ENCODE data around the gene CYBRD1. TPM values are rescaled to one million over a fixed set of nuclear protein-coding genes. Genes with fewer than 3 reads are reported as not detected.

CYBRD1 gene
- polyA plus RNA-seq, 1 experiment, result 308 TPM

GRCh38 chr2:171515672-171516298 is 6.5 kb upstream of the CYBRD1 start:
- Histone ChIP-seq H3K4me3 (ENCODE audit: low read depth, low read length) (no peak overlapping the region), H3K36me3 (ENCODE audit: control insufficient read depth, insufficient read depth, low read length) (no peaks in the 10 kb centered on the region), H3K27me3 (ENCODE audit: control insufficient read depth, insufficient read depth, low read length) (no peaks in the 10 kb centered on the region)
- DNase-seq (ENCODE audit: low read depth), result no peak
- POLR2A ChIA-PET, result no interaction called here
- CTCF ChIA-PET, result interaction anchor here (0.6 kb wide), 1 partner anchor 1692 kb away, joined by 3 read pairs; no protein-coding TSS in a partner anchor
- no peak for TF ChIP-seq CTCF (IDR thresholded peaks at IDR 0.05; ENCODE audit: insufficient read depth, low read depth, low read length)

DNA sequence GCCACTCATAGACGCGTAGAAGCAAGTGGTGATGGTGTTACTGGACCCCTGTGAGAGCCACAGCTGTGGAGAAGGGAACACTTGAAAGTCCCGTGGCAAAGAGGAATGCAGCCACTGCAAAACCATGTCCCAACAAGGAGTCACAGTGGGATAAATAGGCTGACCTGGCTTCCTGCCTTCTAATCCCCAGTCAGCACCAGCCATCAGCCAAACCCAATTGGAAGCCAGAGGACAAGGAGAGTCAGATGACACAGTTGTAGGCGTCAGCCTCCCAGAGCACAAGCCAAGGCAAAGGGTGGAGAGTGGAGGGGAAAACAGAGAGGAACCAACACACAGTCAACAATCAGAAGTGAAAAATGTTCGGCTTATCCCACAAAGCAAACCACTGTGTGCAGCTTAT is 5.5 kb upstream of the CYBRD1 start:
- ChIA-PET CTCF (interaction anchor here (0.6 to 1.5 kb wide), 2 partner anchors 178 to 550 kb away, joined by 3 read pairs; no protein-coding TSS in a partner anchor), POLR2A (interaction anchor here (0.7 kb wide), 1 partner anchor 34 kb away, joined by 18 read pairs; no protein-coding TSS in a partner anchor)
- no peak for TF ChIP-seq CTCF (IDR thresholded peaks at IDR 0.05; ENCODE audit: insufficient read depth, low read depth, low read length)

GRCh38 chr2:171520471-171520870 is 1.8 kb upstream of the CYBRD1 start:
- no peaks in the 10 kb centered on the region for H3K36me3 ChIP-seq (ENCODE audit: control insufficient read depth, insufficient read depth, low read length)
- TF ChIP-seq CTCF (IDR thresholded peaks at IDR 0.05; ENCODE audit: insufficient read depth, low read depth, low read length), result no peak
- POLR2A ChIA-PET, result no interaction called here

More for the DNA sequence above, 5.5 kb upstream of the CYBRD1 start:
- H3K4me3 ChIP-seq (ENCODE audit: low read depth, low read length), result no peak overlapping the region
- H3K36me3 ChIP-seq (ENCODE audit: control insufficient read depth, insufficient read depth, low read length), result no peaks in the 10 kb centered on the region
- no peaks in the 10 kb centered on the region for H3K27me3 ChIP-seq (ENCODE audit: control insufficient read depth, insufficient read depth, low read length)
- no peak for DNase-seq (ENCODE audit: low read depth)

DNA sequence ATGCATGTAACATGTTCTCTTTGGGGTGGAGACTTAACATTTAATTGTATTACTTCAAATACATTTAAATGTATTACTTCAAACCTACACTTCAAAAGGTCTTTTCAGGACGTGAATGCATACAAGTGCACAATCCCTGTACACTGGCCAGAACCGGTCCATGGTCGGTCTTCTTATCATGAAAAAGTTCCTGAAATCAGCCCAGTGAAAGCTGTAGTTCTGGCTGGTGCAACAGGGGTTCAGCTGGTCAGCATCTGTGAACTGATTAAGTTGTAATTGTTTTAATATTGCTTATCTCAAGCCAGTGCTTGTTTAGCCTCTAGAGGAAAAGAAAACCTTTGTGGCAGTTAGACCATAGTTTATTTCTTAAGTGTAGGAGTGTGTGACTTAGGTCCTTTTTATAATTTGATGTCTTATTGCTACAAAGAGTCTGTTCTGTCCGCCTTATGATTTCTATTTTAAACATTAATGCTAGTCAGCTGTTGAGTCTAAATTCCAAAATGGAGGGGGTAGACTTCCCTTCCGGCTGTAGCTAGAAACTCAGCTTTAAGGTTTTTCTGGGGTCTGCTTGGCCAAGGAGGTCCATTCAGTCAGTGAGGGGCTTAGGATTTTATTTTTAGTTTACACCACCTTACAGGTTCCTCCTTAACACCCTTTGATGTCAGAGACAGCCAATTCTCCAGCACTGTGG is 768 bp upstream of the CYBRD1 start:
- CTCF ChIA-PET, result interaction anchor here (0.7 to 1.6 kb wide), 4 partner anchors 10 to 73 kb away, joined by 3 to 5 read pairs (median 4); no protein-coding TSS in a partner anchor
- no peak for DNase-seq (ENCODE audit: low read depth)
- Histone ChIP-seq H3K36me3 (ENCODE audit: control insufficient read depth, insufficient read depth, low read length) (no peaks in the 10 kb centered on the region), H3K27me3 (ENCODE audit: control insufficient read depth, insufficient read depth, low read length) (no peaks in the 10 kb centered on the region), H3K4me3 (ENCODE audit: low read depth, low read length) (peak overlapping the region; percentile 80)
- TF ChIP-seq CTCF (IDR thresholded peaks at IDR 0.05; ENCODE audit: insufficient read depth, low read depth, low read length), result no peak
- POLR2A ChIA-PET, result interaction anchor here (0.6 kb wide), 1 partner anchor 38 kb away, joined by 5 read pairs; no protein-coding TSS in a partner anchor

More at GRCh38 chr2:171520471-171520870, 1.8 kb upstream of the CYBRD1 start:
- CTCF ChIA-PET, result interaction anchor here (1.3 to 1.6 kb wide), 2 partner anchors 9 to 14 kb away, joined by 4 to 5 read pairs; no protein-coding TSS in a partner anchor
- H3K4me3 ChIP-seq (ENCODE audit: low read depth, low read length), result no peak overlapping the region
- H3K27me3 ChIP-seq (ENCODE audit: control insufficient read depth, insufficient read depth, low read length), result no peaks in the 10 kb centered on the region
- no peak for DNase-seq (ENCODE audit: low read depth)

- no peak for TF ChIP-seq CTCF (IDR thresholded peaks at IDR 0.05; ENCODE audit: insufficient read depth, low read depth, low read length)
- CTCF ChIA-PET, result interaction anchor here (0.6 to 1.3 kb wide), 2 partner anchors 51 to 69 kb away, joined by 3 to 4 read pairs; no protein-coding TSS in a partner anchor
- no peak for DNase-seq (ENCODE audit: low read depth)
- no peaks in the 10 kb centered on the region for H3K27me3 ChIP-seq (ENCODE audit: control insufficient read depth, insufficient read depth, low read length)
- POLR2A ChIA-PET, result no interaction called here
- peak overlapping the region; percentile 80 for H3K4me3 ChIP-seq (ENCODE audit: low read depth, low read length)
- no peaks in the 10 kb centered on the region for H3K36me3 ChIP-seq (ENCODE audit: control insufficient read depth, insufficient read depth, low read length)
These were observed 464 bp downstream of the CYBRD1 start for GRCh38 chr2:171522788-171523087.
